ENCODE results near the gene MON2. TPM values are rescaled to one million over a fixed set of nuclear protein-coding genes. Genes with fewer than 3 reads are reported as not detected.
A peak's percentile ranks its signal among the peaks of the same experiment; 100 is the strongest.

The MON2 gene
- total RNA-seq (2016; rRNA removed; fragmentation: Illumina TruSeq; extraction: Trizol) (24.8 and 34.0 TPM in 2 replicates), polyA plus RNA-seq (2011; rRNA removed) (8.7 and 10.5 TPM in 2 replicates), polyA minus RNA-seq (2011; rRNA and poly(A)+ RNA removed; ENCODE audit: low replicate concordance) (13.6 and 14.8 TPM in 2 replicates), Bru-seq, nascent RNA (percentile 76 among the genes with signal in this experiment), BruChase-seq, experiment 1, labeled RNA remaining after a 6-hour chase (percentile 75 among the genes with signal in this experiment), BruChase-seq, experiment 2, labeled RNA remaining after a 2-hour chase (percentile 80 among the genes with signal in this experiment)
- total RNA-seq (2016; cell fraction: cytosol; rRNA removed; fragmentation: Illumina TruSeq; extraction: Trizol; ENCODE audit: low read depth), result 3.0 and 4.5 TPM in 2 replicates
- 24.5 and 34.0 TPM in 2 replicates for total RNA-seq (2016; cell fraction: insoluble cytoplasmic fraction; rRNA removed; fragmentation: Illumina TruSeq; extraction: Trizol)
- 5.0 and 5.5 TPM in 2 replicates for total RNA-seq (2016; cell fraction: membrane; rRNA removed; fragmentation: Illumina TruSeq; extraction: Trizol)
- total RNA-seq (2016; cell fraction: nucleus; rRNA removed; fragmentation: Illumina TruSeq; extraction: Trizol), result 54.8 and 57.7 TPM in 2 replicates
- polyA plus RNA-seq (2011; cell fraction: cytosol; rRNA removed), result 2.0 and 4.2 TPM in 2 replicates
- 18.1 and 25.5 TPM in 2 replicates for polyA plus RNA-seq (2011; cell fraction: nucleus; rRNA removed)
- polyA plus RNA-seq (2012), result 11.7 and 15.4 TPM in 2 replicates
- 0.35 and 0.85 TPM in 2 replicates for polyA plus RNA-seq (2016; cell fraction: cytosol; fragmentation: Illumina TruSeq; extraction: Trizol; ENCODE audit: low read depth)
- 18.1 and 20.8 TPM in 2 replicates for polyA plus RNA-seq (2016; cell fraction: insoluble cytoplasmic fraction; fragmentation: Illumina TruSeq; extraction: Trizol; ENCODE audit: low read depth)
- 0.91 and 1.5 TPM in 2 replicates for polyA plus RNA-seq (2016; cell fraction: membrane; fragmentation: Illumina TruSeq; extraction: Trizol; ENCODE audit: low read depth)
- polyA plus RNA-seq (2016; cell fraction: nucleus; fragmentation: Illumina TruSeq; extraction: Trizol; ENCODE audit: insufficient read depth, low read depth), result 61.9 and 62.6 TPM in 2 replicates
- 9.7 and 12.8 TPM in 2 replicates for polyA minus RNA-seq (2011; cell fraction: cytosol; rRNA and poly(A)+ RNA removed)
- polyA minus RNA-seq (2011; cell fraction: nucleus; rRNA and poly(A)+ RNA removed), result 98.0 and 102 TPM in 2 replicates
- long read RNA-seq, experiment 1, partial matches to known transcripts, result 1 of 2 reads
- long read RNA-seq, experiment 1, other reads (novel, unspliced or antisense), result 1 of 2 reads
- long read RNA-seq, experiment 2, full-length matches to known transcripts, result 3 of 18 reads
- long read RNA-seq, experiment 2, partial matches to known transcripts, result 4 of 18 reads
- long read RNA-seq, experiment 2, other reads (novel, unspliced or antisense), result 11 of 18 reads

DNA sequence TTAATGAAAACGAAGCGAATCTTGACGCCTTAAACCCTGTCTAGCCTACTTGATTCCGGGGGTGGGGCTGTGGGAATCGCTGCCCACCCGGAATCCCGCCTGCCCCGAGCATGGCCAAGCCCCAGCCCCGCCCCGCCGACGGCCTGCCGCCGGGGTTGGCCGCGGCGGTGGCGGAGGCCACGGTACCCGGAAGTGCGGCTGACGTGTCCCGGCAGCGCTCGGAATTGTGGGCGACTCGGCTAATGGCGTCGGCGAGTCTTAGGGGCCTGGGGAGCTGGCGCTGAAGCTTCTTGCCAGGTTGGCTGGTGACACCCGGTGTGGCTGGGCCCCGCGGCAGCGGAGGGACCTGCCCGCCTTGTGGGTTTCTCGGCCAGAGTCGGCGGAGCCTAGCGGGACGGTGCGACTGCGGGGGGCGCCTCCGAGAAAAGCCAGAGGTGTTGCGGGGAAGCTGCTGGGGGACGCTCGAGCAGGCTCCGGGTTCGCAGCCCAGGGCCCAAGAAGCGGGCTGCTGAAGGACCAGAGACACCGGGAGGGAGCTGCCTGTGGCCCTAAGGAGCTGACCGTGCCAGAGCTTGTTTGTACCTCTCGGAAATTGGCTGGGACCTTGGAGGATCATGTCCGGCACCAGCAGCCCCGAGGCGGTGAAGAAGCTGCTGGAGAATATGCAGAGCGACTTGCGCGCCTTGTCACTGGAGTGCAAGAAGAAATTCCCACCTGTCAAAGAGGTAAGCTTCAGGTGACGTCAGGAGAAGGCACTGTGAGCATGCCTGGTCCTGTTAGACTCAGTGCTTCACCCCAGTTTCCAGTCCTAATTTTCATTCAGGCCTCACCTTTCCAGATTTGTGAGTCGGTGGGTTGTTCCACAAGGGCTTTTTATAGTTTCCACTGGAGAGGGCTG, at the start of gene MON2:
TSS of gene MON2 (plus strand) at position 233 of the 898 bp plus-strand sequence. CDS start at position 615, 382 bp downstream.
- Histone ChIP-seq H4K20me1 (ENCODE audit: insufficient read depth, low read length) (peaks cover 4% of the 10 kb centered on the region; the same call in 1 of the 2 replicates), H3K79me2 (ENCODE audit: insufficient read depth, low read length) (peaks cover 43% of the 10 kb centered on the region), H3K4me3 (replicated peaks in 1 of 3; ENCODE audit: insufficient read depth in 1 of 3, low read depth in 2 of 3, low read length in 3 of 3) (peak within 1 kb of the TSS; percentile 81 to 98 (median 85)), H3K36me3 (replicated peaks in 1 of 2; ENCODE audit: control insufficient read depth in 1 of 2, insufficient read depth in 2 of 2, low read length in 2 of 2) (0 out of 5 replicates have a peak, but pooled peaks cover 0 to 4% of the 10 kb centered on the region in 2 experiments), H3K4me2 (ENCODE audit: low read depth, low read length) (peak within 1 kb of the TSS; percentile 81), H3K9me3 (ENCODE audit: low read length) (peaks cover 4% of the 10 kb centered on the region; the same call in 1 of the 2 replicates), H3K9ac (ENCODE audit: insufficient read depth, low read depth, low read length) (peak within 1 kb of the TSS; percentile 95), H2AFZ (ENCODE audit: low read length) (peak within 1 kb of the TSS; percentile 97), H3K27ac (ENCODE audit: extremely low read length, insufficient read depth, low read length) (peak within 1 kb of the TSS; percentile 77), H3K4me1 (ENCODE audit: insufficient read depth, low read length) (peaks cover 19% of the 10 kb centered on the region), H3K27me3 (ENCODE audit: control insufficient read depth in 1 of 2, insufficient read depth in 2 of 2, low read length in 2 of 2) (no peaks in the 10 kb centered on the region; a peak in 1 of 5 replicates)
- ChIA-PET CTCF (ENCODE audit: low intra/inter-chr PET ratio, low total read pairs) (no interaction called here), POLR2A (interaction anchor here (1.0 to 1.4 kb wide), 5 partner anchors 15 to 466 kb away, joined by 3 to 8 read pairs (median 4); no protein-coding TSS in a partner anchor)
- in situ Hi-C loops (cut with HindIII; ENCODE audit: extremely low pct_ligation_motif_present, low pct_unique_long_range_greater_than_20kb), result no loop called here
- 0% methylated on average over 15 of the region's 62 CpGs for WGBS (ENCODE audit: low lambda C conversion rate)
- intact Hi-C loops (cut with micrococcal nuclease; ENCODE audit: unreplicated experiment), result loop anchor here (2.0 to 5.0 kb wide), 2 partner anchors 28 to 205 kb away; partner anchors contain the start of gene USP15
- BruUV-seq (replicated peaks), result no TSS peak
- ATAC-seq (peak; percentile 99), DNase-seq (ENCODE audit: low spot score) (peak; percentile 73), FAIRE-seq (no peak)
- TF ChIP-seq PTBP1 (IDR thresholded peaks at IDR 0.05; ENCODE audit: low read depth, low read length, poor library complexity, severe bottlenecking) (no peak), RBM39 (IDR thresholded peaks at IDR 0.05; ENCODE audit: low read depth, low read length, poor library complexity, severe bottlenecking) (no peak), HHEX (CRISPR knock-in tag; IDR thresholded peaks at IDR 0.05) (no peak), ZNF326 (CRISPR knock-in tag; IDR thresholded peaks at IDR 0.05; ENCODE audit: borderline replicate concordance) (no peak), MIER3 (CRISPR knock-in tag; IDR thresholded peaks at IDR 0.05; ENCODE audit: borderline replicate concordance) (no peak), SAFB2 (CRISPR knock-in tag; IDR thresholded peaks at IDR 0.05; ENCODE audit: borderline replicate concordance, low read depth) (no peak)
- TF ChIP-seq, protein P1, sequence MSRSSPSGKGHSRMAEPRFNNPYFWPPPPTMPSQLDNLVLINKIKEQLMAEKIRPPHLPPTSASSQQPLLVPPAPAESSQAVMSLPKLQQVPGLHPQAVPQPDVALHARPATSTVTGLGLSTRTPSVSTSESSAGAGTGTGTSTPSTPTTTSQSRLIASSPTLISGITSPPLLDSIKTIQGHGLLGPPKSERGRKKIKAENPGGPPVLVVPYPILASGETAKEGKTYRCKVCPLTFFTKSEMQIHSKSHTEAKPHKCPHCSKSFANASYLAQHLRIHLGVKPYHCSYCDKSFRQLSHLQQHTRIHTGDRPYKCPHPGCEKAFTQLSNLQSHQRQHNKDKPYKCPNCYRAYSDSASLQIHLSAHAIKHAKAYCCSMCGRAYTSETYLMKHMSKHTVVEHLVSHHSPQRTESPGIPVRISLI (CRISPR knock-in tag; IDR thresholded peaks at IDR 0.05; ENCODE audit: borderline replicate concordance), result no peak
- TF ChIP-seq, protein P2, sequence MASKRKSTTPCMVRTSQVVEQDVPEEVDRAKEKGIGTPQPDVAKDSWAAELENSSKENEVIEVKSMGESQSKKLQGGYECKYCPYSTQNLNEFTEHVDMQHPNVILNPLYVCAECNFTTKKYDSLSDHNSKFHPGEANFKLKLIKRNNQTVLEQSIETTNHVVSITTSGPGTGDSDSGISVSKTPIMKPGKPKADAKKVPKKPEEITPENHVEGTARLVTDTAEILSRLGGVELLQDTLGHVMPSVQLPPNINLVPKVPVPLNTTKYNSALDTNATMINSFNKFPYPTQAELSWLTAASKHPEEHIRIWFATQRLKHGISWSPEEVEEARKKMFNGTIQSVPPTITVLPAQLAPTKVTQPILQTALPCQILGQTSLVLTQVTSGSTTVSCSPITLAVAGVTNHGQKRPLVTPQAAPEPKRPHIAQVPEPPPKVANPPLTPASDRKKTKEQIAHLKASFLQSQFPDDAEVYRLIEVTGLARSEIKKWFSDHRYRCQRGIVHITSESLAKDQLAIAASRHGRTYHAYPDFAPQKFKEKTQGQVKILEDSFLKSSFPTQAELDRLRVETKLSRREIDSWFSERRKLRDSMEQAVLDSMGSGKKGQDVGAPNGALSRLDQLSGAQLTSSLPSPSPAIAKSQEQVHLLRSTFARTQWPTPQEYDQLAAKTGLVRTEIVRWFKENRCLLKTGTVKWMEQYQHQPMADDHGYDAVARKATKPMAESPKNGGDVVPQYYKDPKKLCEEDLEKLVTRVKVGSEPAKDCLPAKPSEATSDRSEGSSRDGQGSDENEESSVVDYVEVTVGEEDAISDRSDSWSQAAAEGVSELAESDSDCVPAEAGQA (IDR thresholded peaks at IDR 0.05; ENCODE audit: low read depth), result peak; percentile 76; the same call in 1 of the 2 replicates
- TF ChIP-seq, protein P2 (CRISPR knock-in tag; IDR thresholded peaks at IDR 0.05; ENCODE audit: borderline replicate concordance), result peak; percentile 70; the same call in 1 of the 2 replicates
